Islet of Langerhans (tissue), 1 donor: Measurements from ENCODE around the gene TTPAL.

Experiments used
- FAIRE-seq: peaks from one replicate; lab custom pipeline; 2011; peaks lifted over from hg19 to GRCh38; lab: Jason Lieb, UNC

TTPAL gene

DNA sequence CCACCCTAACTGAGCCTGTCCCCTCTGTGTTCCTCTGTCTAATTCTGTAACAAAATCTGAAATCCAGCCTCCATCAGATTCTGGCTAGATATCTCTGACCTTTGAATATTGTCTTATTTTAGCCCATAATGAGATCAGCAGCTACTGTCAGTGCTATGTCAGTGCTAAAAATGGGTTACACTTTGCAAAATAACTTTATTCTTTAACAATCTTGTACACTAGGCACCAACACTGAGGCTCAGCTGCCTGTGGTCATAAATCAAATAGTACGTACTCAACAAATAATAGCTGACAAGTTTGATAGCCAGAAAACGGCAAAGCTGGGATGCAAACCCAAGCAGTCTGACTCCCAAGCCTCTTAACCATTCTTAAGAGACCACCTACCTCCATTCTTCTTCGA, 22.1 kb downstream of the TTPAL start:
- no peak for FAIRE-seq

DNA sequence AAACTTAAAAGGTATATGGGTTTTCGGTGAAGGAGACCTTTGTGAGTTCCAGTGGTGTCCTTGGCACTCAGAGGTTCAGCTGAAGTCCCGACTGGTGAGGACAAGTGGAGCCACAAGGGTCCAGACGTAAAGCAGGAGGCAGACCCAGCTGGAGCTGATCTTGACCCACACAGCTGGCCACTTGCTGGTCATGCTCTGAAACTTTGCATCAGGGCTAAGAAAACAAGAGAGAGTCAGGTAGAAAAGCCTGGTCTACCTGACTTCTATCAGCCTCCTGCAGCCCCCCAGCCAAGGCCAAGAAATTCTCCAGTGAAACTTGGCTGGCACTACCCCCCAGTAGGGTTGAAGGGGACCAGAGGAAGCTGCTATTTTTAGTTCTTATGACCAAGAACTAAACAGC, 24.5 kb downstream of the TTPAL start:
- FAIRE-seq: no peak

DNA sequence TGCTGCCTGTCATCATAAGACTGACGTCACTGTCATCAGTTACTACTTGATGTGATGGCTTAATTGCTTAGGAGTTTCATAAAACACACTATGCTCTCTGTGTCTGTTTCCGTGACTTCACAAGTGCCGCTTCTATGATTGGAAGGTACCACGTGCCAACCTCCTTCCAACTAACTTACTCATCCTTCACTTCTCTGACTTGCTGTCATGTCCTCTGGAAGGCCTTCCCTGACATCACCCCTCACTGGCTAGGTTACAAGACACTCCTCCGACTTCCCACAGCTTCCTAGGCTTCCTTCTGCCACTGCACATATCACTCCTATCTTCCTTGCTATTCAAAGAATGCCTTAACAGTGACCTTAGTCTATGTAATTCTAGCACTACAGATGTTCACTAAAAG, 25.8 kb downstream of the TTPAL start:
- no peak for FAIRE-seq

DNA sequence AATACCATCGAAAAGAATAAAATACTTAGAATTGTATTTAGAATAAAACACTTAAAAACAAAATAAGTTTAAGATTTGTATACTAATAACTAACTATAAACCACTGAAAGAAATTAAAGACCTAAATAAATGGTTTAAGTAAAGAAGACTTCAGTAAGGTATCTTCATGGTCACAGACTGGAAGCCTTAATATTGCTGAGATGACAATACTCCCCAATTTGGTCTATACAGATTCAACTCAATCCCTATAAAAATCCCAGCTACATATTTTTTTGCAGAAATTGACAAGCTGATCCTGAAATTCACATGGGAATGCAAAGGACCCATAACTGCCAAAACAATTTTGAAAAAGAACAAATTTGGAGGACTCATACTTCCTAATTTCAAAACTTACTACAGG, 27.3 kb downstream of the TTPAL start:
- no peak for FAIRE-seq

DNA sequence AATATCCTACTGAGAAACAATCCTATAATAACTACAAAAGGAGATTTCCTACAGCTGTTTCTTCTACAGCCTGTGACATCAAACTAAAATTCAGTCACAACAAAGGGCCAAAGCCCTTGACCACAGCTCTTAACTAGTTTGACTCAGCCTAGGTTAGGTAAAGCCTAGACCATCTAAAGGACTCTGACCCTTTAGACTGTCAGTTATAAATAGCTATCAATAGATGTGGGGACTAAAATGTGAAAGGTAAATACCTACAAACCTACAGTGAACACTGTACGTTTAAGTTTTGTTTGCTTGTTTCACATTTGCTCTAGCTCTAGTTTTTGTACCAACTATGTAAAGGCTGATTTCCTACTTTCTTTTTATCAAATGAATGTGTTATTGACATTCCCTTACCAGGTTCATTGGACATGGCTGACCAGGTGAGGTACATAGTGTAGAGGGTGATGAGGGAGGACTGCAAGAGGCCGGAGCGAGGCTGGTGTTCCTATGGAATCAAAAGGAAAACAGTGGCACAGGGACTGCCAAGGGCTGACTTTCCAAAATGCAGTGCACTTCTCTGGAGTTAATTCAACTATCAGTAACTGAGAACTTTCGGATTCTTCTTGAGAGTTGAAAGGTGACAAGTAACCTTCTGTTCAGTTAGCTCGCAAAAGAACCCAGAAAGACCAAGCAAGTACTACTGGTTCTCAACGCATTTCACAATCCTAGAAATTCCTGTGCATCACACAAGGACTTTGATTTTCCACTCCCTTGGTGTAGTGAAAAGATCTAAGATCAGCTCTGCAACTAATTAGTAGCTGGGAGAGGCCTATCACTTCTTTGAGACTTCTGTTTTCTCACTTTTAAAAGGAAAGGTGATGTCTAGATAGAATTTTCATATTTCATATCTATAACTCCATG, 29.0 kb downstream of the TTPAL start:
- FAIRE-seq: no peak

DNA sequence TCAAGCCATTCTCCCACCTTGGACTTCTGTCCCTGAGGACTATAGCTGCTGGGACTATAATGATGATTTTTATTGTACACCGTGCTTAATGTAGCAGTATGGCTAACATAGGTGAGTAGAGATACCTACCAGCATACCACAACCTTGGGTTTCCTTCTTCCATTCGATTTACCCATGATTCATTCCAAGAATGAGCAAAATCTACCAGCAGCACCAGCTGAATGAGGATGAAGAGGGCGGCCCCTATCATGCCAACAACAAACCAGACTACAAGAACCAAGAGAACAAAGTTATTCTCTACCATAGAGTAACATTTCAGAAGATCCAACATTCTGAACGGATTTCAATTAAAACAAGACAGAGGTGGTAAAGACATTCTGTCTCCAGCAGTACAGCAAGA, 34.1 kb downstream of the TTPAL start:
- FAIRE-seq: no peak

DNA sequence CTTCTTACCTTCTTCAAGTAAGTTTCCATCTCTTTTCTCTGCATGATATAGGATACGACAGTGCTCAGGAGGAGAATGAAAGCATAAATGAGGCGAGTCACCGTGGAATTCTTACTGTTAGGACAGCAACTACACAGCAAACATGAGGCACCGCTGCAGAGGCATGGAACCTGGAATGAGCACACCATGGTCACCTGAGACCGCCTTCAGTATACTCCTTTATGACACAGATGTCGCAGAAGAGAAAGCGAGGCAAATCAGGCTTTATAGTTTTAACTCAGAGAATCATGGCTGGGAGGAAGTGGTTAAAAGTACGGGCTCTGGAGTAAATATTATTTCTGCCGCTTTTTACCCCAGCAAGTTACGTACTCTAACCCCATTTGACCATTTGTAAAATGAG, 38.2 kb downstream of the TTPAL start:
- no peak for FAIRE-seq

DNA sequence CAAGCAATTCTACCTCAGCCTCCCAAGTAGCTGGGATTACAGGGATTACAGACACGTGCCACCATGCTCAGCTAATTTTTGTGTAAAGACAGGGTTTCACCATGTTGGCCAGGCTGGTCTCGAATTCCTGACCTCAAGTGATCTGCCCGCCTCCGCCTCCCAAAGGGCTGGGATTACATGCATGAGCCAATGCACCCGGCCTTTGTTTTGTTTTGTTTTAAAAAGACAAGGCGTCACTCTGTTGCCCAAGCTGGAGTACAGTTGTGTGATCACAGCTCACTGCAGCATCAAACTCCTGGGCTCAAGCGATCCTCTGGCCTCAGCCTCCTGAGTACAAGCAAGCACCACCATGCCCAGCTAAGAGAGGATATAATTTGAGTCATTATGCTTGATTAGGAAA, 40.8 kb downstream of the TTPAL start:
- no peak for FAIRE-seq

DNA sequence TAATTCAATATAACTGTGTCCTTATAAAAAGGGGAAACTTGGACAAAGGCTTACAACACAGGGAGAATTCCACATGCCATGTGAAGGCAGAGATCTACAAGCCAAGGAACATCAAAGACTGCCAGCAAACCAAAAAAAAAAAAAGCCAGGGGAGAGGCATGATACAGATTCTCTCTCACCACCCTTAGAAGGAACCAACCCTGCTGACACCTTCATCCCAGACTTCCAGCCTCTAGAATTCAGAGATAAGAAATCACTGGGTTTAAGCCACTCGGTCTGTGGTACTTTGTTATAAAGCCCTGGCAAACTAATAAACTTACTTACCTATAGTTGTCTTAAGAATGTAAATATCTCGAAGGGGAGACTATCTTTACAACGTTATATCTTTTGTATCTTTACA, 41.8 kb downstream of the TTPAL start:
- no peak for FAIRE-seq

DNA sequence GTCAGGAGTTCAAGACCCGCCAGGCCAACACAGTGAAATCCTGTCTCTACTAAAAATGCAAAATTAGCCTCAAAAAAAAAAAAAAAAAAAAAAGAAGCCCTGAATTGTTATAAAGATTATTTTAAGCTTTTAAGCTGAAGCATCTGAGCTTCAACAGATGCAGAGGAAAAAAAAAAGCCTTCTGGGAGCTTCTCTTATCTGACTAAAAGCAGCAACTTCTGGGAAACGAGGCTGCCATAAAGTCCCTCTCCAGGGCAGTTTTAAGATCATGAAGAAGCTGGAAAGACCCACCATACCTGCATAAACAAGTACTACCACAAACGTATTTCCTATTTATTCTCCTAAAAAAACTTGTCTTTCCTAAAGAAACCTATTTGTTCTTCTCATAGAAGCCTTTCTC, 42.6 kb downstream of the TTPAL start:
- no peak for FAIRE-seq

DNA sequence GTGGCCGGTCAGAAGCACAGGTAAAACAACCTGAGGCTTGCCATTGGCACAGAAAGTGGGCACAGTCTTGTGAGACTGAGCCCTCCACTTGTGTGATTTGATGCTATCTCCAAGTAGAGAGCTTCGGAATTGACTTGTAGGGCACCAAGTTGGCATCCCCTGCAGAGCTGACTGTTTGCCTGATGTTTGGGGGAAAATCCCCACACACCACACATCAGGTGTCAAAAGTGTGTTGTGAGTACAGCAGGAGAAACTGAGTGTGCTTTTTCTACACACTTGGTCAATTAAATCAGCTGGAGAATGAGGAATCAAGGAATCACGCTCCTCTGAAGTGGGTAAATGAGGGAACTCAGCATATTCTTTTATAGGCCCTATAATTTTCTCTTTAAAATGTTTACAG, 45.2 kb downstream of the TTPAL start:
- no peak for FAIRE-seq

DNA sequence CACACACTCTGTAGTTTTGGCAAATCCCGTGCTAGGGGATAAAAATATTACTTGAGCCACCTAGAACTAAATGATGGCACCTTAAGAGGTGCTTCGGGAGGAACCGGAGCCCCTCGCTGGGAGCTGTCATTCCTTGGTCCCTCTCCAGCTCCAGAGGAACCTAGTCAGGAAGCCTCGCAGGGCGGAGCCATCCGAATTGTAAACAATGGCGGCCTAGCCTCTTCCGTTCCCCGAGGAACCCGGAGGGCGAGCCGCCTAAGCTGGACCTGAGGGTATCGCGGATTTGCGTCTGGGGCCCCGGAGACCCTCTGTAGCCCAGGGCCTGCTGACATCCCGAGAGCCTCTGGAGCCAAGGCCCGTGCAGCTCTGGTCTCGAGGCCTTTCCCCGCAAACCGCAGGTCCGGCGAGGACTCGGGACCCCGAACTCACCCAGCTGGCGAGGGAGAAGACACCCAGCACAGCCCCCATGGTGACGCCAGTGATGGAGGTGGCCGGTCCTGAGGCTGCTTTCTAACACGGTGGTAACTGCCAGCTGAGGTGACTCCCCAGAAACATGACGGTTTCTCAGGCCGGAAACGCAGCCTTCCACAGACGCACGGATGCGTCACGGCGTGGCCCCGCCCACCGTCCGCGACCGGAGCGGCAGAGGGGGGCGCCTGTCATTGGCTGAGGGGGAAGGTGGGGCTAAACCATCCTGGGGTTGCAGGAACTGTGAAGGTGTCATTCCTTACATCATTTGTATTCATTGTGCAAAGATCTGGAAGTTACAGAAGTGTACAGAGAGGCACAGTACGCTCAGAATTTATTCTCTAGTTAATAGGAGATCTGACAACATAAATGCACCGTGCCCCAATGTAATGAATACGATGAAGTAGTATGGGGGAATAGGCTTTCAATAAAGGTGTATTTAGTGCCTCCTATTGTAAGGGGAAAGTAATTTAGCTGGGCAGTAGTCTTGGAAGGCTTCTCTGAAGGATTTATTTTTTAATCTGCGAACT, 46.1 kb downstream of the TTPAL start, which contains the start of gene SERINC3:
Gene SERINC3 (minus strand): TSS at position 587 of the 998 bp plus-strand sequence. CDS start 119 bp downstream, at position 468.
- FAIRE-seq: no peak

DNA sequence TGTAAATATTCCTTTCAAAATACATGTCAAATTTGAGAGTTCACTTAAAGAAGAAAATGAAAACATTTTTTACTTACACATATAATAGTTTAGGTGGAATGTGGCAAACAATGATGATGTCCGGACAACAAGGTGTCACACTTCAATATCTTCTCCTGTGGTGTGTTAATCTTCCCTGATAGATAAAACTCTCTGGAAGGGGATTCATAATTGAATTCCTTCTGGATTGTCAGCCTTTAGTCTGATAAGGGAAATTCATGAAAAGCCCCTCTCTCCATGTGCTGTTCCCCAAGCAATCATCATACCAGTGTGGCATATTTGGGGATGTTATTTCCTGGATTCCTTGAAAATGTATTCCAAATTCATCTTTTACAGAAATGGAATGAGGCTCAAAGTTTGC, 47.2 kb downstream of the TTPAL start:
- FAIRE-seq: no peak

DNA sequence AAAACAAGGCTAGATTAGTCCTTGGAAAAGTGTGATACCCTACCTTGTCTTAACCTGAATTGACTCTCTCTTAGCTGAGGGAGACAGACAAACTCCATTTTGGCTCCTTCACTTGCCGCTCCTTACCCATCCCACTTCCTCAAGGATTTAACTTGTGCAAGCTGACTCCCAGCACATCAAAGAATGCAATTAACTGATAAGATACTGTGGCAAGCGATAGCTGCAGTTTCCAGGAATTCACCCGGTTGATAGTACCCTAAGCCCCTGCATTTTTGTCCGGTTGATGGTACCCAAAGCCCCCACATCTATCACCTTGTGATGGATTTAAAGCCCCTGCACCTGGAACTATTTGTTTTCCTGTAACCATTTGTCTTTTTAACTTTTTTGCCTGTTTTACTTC, 48.1 kb downstream of the TTPAL start:
- no peak for FAIRE-seq

DNA sequence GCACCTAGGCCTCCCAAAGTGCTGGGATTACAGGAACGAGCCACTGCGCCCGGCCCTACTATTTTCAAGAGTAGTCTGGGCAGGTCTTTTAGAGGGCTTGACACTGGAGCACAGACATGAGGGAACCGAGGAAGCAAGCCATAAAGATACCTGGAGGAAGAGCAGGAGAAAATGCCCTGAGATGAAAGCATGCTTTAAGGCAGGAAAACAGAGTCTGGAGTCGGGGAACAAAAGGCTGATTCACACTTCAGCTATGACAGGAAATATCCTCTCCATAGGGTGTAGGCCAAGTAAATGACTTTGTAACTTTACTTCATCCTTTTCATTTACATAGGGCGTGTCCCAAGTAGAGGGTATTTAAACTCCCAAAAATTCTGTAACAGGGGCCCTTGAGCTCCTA, 50.5 kb downstream of the TTPAL start:
- FAIRE-seq: no peak

DNA sequence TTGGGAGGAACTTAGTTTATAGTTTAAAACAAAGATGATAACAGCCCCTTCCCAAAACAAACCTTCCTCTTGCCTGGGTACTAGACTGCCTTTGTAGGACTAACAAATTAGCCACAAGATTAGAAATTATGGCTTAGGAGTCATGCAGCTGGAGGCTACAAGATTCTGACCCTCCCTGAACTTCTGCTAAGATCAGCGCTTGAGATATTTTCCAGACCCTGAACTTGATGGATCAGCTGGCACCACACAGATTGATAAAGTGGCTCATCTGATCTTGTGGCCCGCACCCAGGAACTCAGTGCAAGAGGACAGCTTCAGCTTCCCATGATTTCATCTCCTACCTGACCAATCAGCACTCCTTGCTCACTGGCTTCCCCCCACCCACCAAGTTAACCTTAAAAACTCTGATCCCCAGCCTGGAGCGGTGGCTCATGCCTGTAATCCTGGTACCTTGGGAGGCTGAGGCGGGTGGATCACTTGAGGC, 52.1 kb downstream of the TTPAL start:
- no peak for FAIRE-seq

DNA sequence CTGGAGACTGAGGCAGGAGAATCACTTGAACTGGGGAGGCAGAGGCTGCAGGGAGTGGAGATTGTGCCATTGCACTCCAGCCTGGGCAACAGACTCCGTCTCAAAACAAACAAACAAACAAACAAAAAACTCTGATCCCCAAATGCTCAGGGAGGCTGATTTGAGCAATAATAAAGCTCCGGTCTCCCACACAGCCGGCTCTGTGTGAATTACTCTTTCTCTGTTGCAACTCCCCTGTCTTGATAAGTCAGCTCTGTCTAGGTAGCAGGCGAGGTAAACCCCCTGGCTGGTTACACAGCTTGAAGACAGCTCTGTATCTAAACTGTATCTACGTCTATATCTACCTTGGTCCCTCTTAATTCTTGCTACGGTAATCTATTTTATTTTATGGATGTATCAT, 52.6 kb downstream of the TTPAL start:
- no peak for FAIRE-seq

DNA sequence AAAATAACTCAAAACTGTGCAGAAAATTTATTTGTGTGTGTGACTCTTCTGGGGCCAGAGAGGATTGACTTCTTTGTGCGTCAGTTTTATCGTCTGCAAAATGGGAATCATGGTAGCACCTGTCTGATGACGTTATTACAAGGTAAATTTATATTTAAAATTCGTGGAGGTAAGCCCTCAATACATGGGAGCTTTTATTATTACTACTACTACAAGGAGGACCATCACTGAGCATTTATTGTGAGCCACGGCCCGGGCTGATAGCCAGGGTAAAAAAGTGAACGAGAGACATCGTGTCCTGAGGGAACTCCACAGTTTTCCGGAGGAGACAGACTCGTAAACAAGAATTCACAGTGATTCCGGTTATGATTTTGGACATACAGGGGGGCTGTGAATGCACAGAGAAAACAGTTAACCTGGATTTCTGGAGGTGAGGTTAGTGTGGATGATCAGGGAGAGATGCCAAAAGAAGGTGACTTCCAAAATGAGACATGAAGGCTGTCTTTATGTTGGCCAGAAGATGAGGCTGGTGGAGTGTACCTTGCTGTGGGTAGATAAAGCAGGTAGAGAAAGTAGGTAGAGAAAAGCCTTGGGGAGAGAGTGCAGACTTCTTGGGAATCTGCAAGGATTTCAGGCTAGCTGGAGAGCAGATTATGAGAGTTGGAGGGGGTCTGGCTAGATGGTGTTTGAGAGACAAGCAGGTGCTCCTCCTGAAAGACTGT, 56.7 kb downstream of the TTPAL start:
- FAIRE-seq: no peak

DNA sequence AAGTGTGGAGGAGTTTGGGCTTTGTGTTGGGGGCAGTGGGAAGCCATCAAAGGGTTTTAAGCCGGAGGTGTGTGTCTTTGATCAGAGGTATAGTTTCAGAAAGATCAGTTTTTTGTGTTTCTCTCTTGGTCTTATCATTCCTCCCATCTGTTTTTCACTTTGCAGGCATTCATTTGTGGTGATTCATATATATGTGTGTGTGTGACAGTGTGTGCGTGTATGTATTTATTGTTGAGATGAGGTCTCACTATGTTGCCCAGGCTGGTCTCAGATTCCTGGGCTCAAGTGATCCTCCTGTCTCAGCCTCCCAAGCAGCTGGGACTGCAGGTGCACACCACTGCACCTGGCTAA, 57.3 kb downstream of the TTPAL start:
- no peak for FAIRE-seq

DNA sequence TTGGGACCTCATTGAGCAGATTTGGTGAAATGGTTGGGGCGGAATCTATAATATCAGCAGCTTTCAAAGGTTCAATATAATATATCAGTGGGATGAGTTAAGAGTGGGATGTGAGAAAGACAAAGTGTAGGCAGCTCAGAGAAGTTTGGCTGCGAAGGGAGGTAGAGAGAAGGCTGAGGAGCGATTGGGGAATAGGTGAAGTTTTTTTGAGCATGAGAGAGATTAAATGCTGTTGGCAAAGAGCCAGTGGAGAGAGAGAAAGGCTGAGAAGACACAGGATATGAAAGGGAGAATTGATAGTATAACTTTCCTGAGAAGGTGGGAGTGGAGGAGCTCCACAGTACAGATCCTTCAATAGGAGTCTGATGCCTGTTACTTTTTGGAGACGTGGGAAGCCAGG, 58.3 kb downstream of the TTPAL start:
- no peak for FAIRE-seq

DNA sequence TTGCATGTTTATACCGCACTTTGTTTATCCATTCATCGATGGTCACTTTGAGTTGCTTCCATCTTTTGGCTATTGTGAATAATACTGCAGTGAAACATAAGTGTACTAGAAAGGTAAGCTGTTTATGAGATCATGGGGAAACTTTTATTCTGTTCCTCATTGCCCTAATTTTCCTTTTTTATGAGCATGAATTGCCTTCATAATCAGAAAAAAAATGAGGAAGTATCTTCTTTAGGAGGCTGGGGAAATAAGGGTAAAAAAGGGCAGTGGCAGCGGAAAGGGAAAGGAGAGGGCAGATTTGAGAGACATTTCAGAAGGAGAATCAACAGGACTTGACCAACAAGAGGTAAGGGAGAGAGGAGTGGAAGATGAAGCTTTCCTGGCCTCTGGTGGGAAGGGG, 60.5 kb downstream of the TTPAL start:
- FAIRE-seq: no peak

DNA sequence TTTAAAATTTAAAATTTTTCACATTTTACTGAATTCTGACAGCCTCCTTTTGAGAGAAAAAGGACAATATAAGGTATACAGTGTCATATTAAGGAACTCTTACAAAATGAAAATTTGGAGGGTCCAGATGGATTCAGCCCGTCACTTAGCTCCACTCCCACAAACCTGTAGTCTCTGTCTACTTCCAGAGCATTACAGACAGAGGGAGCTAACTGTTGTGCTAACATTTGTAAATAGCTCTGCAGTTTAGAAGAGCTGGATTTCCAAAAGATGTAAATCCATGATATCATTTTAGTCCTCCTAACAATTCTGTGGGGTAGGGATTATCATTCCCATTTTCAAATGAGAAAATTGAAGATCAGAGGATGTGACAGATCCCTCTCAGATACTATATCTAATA, 62.3 kb downstream of the TTPAL start:
- no peak for FAIRE-seq
